Measurements from ENCODE around the gene ZIC4. TPM values are rescaled to one million over a fixed set of nuclear protein-coding genes. Genes with fewer than 3 reads are reported as not detected.

The ZIC4 gene
- total and polyA plus RNA-seq, 2 experiments from 2014 or later = not detected

DNA sequence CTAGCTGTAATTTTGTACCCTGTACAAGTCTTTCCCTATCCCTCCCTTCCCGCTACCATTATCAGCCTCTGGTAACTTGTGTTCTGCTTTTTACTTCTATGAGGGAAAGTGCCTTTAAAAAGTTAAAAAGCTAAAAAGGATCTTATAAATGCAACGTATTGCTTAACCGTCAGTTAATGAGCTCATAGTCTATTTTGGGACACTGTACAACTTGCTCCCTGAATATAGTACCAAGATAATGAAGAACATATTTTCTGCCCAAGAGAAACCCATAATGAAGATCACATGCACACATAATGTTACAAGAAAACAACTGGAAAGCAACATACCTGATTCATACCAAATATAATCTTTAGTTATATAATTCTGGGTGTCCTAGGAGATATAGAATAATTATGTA, 25.4 kb upstream of the ZIC4 start:
- Histone ChIP-seq H4K20me1 (replicated peaks; ENCODE audit: insufficient read depth) (no peaks in the 10 kb centered on the region), H3F3A (replicated peaks; ENCODE audit: low read depth) (no peaks in the 10 kb centered on the region), H3K27ac (ENCODE audit: low read depth) (no peak overlapping the region), H3K4me1 (ENCODE audit: insufficient read depth) (peaks cover 8% of the 10 kb centered on the region), H3K9me2 (ENCODE audit: insufficient read depth) (no peaks in the 10 kb centered on the region), H3K27me3 (ENCODE audit: insufficient read depth) (peaks cover 13% of the 10 kb centered on the region), H3K4me2 (no peak overlapping the region), H3K4me3 (no peak overlapping the region), H3K36me3 (ENCODE audit: insufficient read depth) (no peaks in the 10 kb centered on the region), H3K79me2 (replicated peaks; ENCODE audit: insufficient read depth) (no peaks in the 10 kb centered on the region), H2AFZ (no peak overlapping the region)
- Mint-ChIP-seq H3K27me3 (ENCODE audit: insufficient read depth, low read depth, poor library complexity) (no peaks in the 10 kb centered on the region), H3K9me3 (no peaks in the 10 kb centered on the region), H3K4me3 (no peak overlapping the region), H3K36me3 (ENCODE audit: low read depth) (no peaks in the 10 kb centered on the region), H3K4me1 (peaks cover 3% of the 10 kb centered on the region; the same call in 2 of the 3 replicates), H3K27ac (no peak overlapping the region)
- ATAC-seq (no peak), DNase-seq (ENCODE audit: low spot score) (no peak)
- no peak for TF ChIP-seq POLR2AphosphoS5 (IDR thresholded peaks at IDR 0.05; ENCODE audit: low read depth)
- TF ChIP-seq STAT1 (IDR thresholded peaks at IDR 0.05; ENCODE audit: unreplicated experiment) = no peak

GRCh38 chr3:147428754-147429153, 22.4 kb upstream of the ZIC4 start:
- H3K79me2 ChIP-seq (replicated peaks; ENCODE audit: insufficient read depth) = no peaks in the 10 kb centered on the region
- H4K20me1 ChIP-seq (replicated peaks; ENCODE audit: insufficient read depth) = no peaks in the 10 kb centered on the region; the same call in 1 of the 2 replicates
- no peaks in the 10 kb centered on the region for H3K9me2 ChIP-seq (ENCODE audit: insufficient read depth)
- DNase-seq (ENCODE audit: low spot score) (no peak), ATAC-seq (no peak)
- no peak overlapping the region for H3K4me3 Mint-ChIP-seq
- no peak overlapping the region for H3K27ac ChIP-seq (ENCODE audit: low read depth)
- H3F3A ChIP-seq (replicated peaks; ENCODE audit: low read depth) = peaks cover 3% of the 10 kb centered on the region; the same call in 1 of the 2 replicates
- H3K27me3 Mint-ChIP-seq (ENCODE audit: insufficient read depth, low read depth, poor library complexity) = peaks cover 19% of the 10 kb centered on the region
- no peak overlapping the region for H3K4me3 ChIP-seq
- peaks cover 20% of the 10 kb centered on the region for H3K4me1 ChIP-seq (ENCODE audit: insufficient read depth)
- no peaks in the 10 kb centered on the region for H3K36me3 ChIP-seq (ENCODE audit: insufficient read depth)
- no peaks in the 10 kb centered on the region for H3K36me3 Mint-ChIP-seq (ENCODE audit: low read depth)
- H3K4me1 Mint-ChIP-seq = peaks cover 12% of the 10 kb centered on the region
- no peak overlapping the region for H2AFZ ChIP-seq
- H3K27me3 ChIP-seq (ENCODE audit: insufficient read depth) = peaks cover 43% of the 10 kb centered on the region
- no peak overlapping the region for H3K27ac Mint-ChIP-seq
- H3K9me3 Mint-ChIP-seq = no peaks in the 10 kb centered on the region
- no peak overlapping the region for H3K4me2 ChIP-seq
- TF ChIP-seq REST (IDR thresholded peaks at IDR 0.05; ENCODE audit: unreplicated experiment) (no peak), CTCF (conservative IDR thresholded peaks at IDR 0.05; ENCODE audit: low read depth in 2 of 2) (no peak), POLR2AphosphoS5 (IDR thresholded peaks at IDR 0.05; ENCODE audit: low read depth) (no peak), ZNF331 (CRISPR knock-in tag; IDR thresholded peaks at IDR 0.05; ENCODE audit: low read depth) (no peak), CREB1 (CRISPR knock-in tag; IDR thresholded peaks at IDR 0.05; ENCODE audit: low read depth) (no peak), EZH2 (IDR thresholded peaks at IDR 0.05; ENCODE audit: low read depth, unreplicated experiment) (no peak)
- TF ChIP-seq, protein P1, sequence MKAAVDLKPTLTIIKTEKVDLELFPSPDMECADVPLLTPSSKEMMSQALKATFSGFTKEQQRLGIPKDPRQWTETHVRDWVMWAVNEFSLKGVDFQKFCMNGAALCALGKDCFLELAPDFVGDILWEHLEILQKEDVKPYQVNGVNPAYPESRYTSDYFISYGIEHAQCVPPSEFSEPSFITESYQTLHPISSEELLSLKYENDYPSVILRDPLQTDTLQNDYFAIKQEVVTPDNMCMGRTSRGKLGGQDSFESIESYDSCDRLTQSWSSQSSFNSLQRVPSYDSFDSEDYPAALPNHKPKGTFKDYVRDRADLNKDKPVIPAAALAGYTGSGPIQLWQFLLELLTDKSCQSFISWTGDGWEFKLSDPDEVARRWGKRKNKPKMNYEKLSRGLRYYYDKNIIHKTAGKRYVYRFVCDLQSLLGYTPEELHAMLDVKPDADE (IDR thresholded peaks at IDR 0.05) = no peak
- TF ChIP-seq, protein P2, sequence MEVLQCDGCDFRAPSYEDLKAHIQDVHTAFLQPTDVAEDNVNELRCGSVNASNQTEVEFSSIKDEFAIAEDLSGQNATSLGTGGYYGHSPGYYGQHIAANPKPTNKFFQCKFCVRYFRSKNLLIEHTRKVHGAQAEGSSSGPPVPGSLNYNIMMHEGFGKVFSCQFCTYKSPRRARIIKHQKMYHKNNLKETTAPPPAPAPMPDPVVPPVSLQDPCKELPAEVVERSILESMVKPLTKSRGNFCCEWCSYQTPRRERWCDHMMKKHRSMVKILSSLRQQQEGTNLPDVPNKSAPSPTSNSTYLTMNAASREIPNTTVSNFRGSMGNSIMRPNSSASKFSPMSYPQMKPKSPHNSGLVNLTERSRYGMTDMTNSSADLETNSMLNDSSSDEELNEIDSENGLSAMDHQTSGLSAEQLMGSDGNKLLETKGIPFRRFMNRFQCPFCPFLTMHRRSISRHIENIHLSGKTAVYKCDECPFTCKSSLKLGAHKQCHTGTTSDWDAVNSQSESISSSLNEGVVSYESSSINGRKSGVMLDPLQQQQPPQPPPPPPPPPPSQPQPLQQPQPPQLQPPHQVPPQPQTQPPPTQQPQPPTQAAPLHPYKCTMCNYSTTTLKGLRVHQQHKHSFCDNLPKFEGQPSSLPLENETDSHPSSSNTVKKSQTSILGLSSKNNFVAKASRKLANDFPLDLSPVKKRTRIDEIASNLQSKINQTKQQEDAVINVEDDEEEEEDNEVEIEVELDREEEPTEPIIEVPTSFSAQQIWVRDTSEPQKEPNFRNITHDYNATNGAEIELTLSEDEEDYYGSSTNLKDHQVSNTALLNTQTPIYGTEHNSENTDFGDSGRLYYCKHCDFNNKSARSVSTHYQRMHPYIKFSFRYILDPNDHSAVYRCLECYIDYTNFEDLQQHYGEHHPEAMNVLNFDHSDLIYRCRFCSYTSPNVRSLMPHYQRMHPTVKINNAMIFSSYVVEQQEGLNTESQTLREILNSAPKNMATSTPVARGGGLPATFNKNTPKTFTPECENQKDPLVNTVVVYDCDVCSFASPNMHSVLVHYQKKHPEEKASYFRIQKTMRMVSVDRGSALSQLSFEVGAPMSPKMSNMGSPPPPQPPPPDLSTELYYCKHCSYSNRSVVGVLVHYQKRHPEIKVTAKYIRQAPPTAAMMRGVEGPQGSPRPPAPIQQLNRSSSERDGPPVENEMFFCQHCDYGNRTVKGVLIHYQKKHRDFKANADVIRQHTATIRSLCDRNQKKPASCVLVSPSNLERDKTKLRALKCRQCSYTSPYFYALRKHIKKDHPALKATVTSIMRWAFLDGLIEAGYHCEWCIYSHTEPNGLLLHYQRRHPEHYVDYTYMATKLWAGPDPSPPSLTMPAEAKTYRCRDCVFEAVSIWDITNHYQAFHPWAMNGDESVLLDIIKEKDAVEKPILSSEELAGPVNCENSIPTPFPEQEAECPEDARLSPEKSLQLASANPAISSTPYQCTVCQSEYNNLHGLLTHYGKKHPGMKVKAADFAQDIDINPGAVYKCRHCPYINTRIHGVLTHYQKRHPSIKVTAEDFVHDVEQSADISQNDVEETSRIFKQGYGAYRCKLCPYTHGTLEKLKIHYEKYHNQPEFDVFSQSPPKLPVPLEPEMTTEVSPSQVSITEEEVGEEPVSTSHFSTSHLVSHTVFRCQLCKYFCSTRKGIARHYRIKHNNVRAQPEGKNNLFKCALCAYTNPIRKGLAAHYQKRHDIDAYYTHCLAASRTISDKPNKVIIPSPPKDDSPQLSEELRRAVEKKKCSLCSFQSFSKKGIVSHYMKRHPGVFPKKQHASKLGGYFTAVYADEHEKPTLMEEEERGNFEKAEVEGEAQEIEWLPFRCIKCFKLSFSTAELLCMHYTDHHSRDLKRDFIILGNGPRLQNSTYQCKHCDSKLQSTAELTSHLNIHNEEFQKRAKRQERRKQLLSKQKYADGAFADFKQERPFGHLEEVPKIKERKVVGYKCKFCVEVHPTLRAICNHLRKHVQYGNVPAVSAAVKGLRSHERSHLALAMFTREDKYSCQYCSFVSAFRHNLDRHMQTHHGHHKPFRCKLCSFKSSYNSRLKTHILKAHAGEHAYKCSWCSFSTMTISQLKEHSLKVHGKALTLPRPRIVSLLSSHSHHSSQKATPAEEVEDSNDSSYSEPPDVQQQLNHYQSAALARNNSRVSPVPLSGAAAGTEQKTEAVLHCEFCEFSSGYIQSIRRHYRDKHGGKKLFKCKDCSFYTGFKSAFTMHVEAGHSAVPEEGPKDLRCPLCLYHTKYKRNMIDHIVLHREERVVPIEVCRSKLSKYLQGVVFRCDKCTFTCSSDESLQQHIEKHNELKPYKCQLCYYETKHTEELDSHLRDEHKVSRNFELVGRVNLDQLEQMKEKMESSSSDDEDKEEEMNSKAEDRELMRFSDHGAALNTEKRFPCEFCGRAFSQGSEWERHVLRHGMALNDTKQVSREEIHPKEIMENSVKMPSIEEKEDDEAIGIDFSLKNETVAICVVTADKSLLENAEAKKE (CRISPR knock-in tag; IDR thresholded peaks at IDR 0.05) = no peak

Data from GM23338 (cell line).